NCI-H345 (cell line): ENCODE measurements around the gene AK1.
A peak's percentile ranks its signal among the peaks of the same experiment; 100 is the strongest.

Source experiments
- DNase-seq: peaks from one replicate; lab custom pipeline; 2025; lab: John Stamatoyannopoulos, UW

The AK1 gene

DNA sequence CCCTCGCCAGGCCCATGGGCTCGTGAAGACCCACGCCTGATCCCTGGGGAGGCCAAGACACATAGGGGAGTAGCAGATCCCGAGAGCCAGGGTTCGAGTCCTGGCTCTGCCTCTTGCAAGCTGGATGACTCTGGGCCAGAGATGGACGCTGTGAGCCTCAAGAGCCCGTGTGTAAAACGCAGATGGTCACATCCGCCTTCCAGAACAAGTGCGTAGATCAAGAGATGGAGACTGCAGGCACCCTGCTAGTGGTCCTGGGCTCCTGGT lies 31.1 kb upstream of the AK1 start:
- no peak for DNase-seq

DNA sequence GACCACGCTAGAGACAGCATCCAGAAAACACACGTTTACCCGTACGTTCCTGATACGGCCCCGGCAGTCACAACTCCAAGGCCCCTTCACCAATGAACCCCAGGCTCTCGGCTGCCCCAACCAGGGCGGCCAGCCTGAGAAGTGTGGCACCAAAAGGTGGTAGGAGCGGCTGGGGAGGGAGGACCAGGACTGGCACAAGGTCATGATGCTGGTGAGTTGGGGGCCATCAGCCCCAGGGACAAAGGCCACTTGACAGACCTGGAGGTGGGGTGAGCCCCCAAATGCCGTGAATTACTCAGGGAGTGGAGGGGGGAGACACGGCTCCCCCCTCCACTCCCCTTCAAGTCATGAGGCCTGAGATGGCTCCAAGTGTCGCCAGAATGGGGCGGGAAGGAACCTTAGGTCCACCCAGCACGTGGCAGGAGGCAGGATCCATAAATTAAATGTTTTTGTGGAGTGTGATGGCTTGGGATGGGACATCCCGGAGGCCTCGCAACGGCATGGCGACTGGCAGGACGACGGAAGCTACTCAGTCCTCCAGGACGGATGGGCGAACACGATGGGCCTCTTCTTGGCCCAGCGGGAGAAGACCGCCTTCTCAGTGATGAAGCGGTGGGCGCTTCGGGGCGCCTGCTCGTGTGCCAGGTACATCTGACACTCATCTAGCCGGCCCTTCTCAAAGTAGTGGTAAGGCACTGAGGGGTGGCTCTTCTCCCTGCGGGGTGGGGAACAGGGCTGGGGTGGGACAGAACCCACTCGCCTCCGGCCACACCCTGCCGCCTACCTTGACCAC lies 30.6 kb upstream of the AK1 start:
- DNase-seq, result no peak

DNA sequence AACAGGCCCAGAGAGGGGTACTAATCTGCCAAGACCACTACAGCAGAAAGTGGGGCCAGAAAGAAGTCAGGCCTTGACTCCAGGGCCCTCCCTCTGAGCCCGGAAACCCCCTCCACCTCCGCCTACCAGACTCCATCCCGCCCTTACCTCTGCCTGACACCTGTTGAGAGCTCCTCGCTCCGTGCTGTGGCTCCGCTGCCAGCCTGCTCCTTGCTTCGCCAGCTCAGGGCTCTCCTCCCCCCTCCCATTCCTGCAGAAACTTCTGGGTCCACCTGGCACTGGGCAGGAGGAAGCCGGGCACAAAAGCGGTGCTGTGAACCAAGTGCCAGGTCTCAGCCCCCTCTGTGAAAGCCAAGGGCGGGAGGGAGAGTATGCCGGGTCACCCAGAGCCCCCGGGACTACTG lies 28.3 kb upstream of the AK1 start:
- DNase-seq, result no peak

DNA sequence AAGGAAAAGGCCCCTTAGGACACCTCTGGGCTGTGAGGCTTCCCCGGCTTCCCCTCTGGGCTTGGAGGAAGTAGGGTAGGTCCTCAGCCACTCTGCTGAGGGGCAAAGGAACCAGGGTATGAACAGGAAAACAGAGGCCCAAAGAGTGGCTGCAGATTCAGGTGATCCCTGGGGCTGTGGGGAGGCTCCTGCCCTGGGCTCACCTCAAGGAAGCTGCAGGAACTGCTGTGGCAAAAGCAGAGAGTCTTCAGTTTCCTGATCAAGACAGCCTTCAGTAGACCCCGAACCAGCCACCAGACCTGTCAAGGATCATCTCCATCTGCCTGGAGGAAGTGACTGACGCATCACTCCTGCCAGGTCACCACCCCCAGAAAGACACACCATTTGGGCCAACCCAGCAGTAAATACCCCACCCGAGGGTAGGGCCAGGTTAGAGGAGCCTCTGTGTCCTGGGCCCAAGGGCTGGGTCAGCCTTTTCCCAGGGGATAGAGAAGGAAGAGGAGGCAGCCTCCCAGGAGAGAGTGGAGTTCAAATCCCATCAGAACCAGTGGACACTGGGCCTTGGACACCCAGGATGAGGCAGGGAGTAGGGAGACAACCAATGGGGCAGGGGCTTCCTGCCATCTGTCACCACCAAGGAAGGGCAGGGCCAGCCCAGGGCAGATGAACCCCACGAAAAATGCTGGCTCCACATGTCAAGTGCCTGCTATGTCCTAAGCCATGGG lies 27.7 kb upstream of the AK1 start:
- no peak for DNase-seq

DNA sequence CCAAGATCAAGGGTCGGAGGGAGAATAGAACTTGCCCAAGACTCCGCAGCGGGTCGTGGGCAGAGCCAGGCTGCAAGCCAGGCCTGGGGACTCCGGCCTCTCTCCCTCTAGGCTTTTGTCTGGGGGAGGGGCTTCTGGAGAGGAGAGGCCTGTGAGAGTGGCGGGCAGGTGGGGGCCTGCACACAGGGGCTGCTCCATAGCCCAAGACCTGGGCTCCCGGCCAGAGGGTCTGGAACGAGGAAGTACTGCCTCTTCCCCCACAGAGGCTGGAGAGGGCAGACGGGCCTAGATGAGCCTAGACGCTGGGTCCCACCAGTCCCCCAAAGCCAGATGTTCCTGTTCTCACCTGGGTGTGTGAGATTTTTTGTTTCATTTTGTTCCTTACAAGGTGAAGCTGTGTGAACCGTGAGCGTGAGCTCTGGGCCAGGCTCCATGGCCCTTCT lies 27.1 kb upstream of the AK1 start:
- DNase-seq, result no peak

DNA sequence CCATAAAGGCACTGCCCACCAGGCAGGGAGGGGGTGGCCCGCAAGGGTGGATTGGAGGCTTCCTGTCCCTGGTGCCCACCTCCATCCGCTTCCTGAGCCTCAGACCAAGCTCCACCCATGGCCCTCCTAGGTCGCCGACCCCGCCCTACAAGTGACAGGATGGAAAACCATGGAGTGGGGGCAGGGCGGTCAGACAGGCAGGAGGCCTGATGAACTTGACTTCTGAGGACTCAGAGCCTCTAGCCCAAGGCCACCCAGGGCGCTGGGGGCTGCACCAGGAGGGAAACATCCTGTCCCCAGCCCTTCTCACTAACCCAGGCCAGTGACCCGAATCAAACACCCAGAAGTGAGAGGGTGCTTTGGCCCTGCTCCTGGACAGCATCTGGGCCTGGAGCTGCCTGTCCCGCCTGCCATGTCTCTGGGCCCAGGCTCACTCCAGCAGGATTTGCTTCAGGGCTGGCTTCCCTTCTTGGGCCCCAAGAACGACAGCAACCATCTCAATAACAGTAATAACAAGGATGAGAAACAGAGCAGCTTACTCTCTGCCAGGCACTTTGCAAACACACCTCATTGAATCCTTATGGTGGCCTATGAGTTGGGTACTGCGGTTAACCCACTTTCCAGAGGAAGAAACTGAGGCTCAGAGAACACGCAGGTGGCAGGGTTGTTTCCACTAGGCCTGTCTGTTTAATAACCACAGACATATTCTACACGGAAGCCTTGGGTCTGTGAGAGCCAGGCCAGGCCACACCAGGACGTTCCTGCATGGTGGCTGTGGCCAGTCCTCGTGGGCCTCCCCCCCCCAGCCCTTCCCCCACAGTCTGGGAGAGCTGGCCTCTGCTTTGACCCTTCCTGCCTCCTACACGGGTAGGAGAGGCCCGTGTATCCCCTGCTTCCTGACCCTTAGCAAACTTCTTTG lies 26.3 kb upstream of the AK1 start:
- DNase-seq, result no peak

DNA sequence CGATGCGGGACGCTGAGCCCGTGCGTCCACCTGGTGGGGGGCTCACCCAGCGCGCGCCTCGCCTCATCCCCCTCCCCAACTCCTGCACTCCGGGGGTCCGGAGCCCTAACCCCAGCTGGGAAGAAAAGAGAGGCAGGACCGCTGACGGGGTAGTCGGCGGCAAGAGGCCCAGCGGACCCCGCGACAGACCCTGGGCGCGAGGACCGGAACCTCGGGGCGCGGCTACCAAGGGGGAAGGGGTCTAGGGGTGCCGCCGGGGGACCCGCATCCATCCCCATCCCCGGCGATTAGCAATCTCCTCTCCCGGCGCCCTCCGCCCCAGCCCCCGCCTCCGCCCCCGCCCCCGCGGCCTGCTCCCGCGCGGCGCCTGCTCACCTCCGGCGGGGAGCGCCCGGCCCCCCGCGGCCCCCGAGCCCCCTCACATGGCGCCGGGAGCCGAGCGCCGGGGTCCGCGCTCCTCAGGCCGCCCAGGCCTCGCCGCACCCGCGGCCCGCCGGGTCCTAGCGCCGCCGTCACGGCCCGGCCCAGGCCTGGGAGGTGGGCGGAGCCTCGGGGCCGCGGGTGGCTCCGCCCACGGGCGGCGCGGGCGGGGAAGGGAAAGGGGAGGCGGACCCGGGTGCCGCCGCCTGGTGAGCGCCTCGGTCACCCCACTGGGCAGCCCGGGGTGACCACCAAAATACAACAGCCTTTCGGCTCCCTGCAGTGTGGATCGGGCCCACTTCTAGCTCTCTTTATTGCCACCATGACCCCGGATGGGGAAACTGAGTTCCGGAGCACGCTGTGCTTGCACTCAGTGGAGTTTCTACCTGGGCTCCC lies 21.9 kb upstream of the AK1 start, which contains the start of gene ST6GALNAC6:
ST6GALNAC6 (minus strand) TSS at position 476 of the 816 bp plus-strand sequence. CDS start 1,622 bp downstream, outside the sequence.
- DNase-seq, result peak; percentile 77

DNA sequence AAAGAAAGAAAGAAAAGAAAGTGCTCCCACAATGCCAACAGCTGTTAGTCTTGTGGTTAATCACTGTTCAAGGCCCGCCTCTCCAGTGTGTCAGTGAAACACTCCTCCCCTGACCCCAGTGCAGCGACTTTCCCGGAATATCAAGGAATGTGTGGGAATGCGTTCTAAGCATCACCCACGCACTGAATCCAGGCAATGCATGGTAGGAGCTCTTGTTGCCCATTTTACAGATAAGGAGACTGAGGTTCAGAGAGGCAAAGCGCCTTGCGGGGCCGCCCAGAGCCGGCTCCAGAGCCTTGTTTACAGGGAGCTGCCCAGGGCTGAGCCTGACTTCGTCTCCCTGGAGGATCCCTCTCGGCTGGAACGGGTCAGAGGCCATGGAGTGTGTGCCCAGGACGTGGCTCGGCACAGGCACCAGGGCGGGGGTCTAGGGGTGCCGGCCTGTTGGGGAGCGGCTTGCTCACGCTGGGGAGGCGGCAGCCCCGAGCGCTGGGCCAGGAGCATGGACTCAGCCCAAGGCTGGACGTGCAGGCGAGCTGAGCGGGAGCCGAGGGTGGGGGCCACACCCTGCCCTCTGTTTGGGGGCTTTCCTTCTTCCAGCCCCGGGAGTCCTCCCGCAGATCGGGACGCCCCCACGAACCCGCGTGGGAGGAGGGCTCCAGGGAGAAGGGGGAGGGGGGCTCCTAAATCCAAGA lies 21.1 kb upstream of the AK1 start:
- no peak for DNase-seq

DNA sequence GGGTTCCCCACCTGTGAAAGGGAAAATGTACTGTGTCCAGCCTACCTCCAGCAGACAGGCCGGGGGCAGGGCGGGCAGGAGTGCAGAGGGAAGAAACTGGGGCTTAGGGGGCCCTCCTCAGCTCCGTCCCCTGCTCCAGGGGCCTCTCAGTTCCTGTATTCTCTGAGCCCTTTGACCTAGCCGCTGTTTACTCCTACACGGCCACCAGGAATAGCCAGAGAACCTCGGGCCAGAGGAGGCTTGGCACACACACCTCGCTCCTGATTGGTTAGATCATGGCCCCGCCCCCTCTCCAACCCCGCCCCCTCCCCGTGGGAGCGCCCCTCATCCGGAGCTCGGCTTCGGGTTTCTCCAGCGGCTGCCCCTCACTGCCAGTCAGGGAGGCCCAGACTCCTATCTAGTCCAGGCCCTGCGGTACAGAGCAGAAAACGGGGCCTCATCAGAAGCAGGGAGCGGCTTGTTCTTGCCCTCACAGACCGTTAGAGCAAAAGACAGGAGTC lies 19.8 kb upstream of the AK1 start:
- DNase-seq, result no peak

DNA sequence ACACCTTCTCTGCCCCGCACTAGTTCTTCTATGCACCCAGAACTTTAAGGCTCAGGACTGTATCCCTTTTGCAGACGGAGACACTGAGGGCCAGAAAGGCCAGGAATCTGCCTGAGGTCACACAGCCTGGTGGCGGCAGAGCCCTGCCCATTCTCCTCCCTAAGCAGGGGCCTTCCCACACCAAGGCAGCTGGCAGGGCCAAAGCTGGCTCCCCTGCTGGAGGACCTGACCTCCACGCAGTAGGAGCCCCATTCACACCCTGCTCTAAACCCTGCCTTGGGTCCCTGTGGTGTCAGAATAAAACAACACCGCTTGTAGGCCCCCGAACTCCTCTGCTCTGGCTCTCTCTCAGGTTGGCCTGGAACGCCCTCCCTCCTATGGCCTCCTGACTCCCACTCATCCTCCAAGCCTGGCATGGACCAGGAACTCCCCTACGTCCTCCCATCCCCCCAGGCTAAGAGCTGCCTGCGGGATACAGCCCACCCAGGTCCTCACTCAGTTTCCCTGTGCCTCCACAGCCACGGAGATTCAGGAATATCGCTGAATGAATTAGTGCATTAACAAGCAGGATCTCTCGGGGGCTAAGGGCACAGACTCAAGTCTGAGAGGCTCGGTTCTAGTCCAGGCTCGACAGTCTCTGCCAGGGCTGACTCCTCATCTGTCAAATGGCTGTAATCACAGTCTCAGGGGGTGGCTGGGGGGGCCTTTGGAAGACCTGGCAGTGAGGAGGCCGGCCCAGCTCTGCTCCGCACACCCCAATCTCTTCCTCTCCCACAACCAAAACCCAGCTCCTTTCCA lies 19.1 kb upstream of the AK1 start:
- DNase-seq, result no peak

DNA sequence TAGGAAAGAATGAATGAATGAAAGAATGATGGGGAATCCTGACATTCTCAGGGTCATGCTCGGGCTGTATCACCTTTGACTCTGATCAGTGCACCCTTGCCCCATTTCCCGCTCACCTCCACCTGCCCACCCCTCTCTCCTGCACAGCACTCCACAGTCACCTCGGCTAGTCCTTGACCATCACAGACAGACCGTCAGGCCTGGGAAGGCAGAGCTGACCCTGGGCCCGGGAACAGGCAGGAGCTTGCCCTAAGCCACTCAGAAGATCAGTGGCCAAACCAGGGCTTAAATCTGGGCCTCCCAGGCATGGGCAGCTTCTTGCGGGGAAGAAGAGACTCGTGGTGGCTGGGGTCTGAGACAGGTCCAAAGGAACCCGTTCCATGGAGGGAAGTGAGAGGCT lies 18.3 kb upstream of the AK1 start:
- no peak for DNase-seq

DNA sequence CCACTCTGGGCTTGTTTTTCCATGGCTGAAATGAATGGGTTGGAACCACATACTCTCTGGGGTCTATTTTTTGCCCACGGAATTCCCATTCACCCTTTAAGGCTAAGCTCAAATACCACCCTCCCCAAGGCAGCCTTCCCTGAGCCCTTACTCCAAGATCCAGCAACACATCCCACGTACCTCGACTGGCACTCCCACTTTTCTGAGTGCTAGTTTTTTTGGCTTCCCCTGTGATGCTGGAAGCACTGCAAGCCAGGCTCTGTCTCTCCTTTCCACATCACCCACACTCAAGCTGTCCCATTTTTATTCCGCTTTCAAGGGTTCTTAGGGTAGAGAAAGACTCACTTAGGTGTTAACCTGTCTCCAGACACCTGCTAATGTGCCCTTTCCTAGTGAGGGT lies 15.9 kb upstream of the AK1 start:
- no peak for DNase-seq

DNA sequence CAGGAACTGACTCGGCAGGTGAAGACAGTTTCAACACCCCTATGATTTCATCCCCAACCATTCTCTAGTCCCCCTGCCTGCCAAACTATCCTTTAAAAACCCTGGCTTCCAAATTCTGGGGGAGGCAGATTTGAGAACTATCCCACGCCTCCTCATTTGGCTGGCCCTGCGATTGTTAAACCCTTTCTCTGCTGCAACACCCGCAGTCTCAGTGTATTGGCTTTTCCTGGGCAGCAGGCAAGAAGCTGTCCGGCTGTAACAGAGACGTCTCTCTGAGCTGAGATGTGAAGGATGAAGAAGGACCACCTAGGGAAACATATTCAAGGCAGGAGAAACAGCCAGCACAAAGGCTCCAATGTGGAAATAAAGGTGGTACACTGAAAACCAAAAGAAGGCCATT lies 15.4 kb upstream of the AK1 start:
- DNase-seq, result no peak

DNA sequence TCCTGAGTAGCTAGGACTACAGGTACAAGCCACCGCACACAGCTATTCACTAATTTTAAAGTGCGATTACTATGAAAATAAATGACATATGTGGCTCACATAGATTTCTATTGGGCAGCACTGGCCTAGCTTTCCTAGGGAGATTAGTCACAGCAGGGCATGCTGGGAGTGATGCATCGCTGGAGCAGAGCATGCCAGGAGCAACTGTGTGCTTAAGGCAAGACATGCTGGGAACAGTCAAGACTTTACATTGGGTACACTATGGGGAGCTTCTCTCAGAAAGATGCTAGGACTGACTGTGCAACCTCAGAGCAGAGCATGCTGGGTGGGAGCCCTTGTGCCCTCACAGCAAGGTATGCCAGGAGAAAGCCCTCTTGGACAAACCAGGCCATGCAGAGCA lies 12.6 kb upstream of the AK1 start:
- DNase-seq, result no peak

DNA sequence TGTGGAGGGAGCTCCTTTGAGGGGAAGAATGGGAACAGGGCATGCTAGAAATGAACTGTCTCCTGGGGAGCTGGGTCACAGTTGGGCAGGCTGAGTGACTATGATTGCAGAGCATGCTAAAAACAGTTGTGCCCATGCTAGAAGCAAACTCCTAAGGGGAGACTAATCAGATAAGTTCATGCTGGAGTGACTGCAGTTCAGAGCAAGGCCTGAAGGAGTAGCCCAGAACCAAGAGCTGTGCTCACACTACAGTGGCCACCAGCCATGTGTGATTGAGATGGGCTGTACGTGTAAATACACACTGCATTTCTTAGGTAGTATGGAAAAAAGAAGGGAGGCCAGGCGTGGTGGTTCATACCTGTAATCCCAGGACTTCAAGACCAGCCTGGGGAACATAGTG lies 10.3 kb upstream of the AK1 start:
- no peak for DNase-seq

DNA sequence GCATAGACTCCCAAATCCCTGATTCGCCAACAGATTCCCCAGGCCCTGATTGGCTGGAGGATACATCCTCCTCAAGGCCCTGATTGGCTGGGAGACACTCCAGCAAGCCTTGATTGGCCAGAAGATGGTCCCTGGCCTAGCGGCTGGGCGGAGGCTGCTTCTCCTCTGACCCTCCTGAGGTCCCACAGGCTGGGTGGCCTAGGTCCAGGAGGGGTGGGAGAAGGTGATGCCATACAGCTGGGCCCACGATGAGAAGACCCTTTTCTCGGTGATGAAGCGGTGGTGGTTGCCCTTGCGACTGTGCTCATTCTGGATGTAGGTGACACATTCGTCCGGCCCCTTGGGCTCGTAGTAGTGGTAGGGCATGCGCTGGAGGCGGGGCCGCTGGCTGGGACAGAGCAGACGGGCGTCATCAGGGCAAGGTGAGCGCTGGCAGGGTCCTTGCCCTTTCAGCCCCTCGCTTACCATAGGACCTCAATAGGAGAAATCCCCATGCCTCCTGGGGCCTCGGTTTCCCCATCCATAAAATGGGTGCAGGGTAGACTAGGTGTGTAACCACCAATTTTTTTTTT lies 9.0 kb upstream of the AK1 start:
- no peak for DNase-seq

DNA sequence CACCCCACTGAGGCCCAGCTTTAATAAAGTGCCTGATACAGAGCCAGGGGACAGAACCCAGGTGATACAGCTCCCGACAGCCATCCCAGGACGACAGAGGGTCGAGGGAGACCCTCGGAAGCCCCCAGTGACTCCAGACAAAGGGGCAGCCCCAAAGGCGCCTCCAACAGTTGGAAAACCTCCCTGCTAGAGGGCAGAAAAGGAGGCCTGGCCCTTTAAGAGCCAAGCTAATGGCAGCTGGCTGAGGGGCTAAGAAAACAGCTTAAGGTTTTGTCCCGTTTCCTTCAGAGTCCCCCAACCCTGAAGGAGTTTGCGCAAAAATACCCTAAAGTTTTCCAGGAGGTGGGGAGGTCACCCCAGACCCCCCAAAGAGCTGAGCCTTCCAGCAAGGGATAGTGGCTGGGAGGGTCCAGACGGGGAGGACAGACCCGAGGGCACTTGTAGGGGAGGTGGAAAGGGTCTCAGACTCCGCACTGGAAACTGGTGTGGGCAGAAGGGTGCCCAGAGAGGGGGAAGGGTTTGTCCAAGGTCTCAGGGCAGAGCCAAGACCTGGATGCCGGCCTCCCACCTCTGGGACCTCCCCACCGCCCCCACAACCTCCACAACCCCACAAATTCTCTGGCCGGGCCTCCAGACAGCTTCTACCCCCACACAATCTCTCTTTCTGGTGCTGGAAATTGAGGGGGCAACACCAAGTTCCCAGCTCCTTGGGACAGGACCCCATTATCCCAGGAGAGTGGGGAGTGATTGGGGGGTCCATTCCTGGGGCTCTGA lies 8.2 kb upstream of the AK1 start:
- DNase-seq, result no peak

DNA sequence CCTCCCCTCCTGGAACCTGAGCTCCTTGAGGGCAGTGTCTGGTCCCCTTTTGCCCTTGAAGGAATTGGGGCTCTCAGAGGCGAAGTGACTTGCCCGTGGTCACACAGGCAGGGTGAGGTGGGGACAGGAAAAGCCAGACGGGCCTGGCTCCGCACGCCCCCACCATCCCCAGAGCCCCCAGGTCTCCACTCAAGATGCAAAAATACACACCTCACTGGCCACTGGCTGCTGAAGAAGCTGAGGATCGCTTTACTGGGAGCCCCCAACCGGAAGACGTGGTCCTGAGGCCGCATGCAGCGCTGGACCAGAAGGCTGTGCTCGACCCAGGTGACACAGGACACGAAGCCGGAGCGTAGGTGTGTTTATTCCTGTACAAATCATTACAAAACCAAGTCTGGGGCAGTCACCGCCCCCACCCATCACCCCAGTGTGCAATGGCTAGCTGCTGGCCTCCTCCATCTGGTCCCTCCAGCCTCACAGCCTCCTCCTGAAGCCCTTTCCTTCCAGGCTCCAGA lies 7.6 kb upstream of the AK1 start:
- no peak for DNase-seq

DNA sequence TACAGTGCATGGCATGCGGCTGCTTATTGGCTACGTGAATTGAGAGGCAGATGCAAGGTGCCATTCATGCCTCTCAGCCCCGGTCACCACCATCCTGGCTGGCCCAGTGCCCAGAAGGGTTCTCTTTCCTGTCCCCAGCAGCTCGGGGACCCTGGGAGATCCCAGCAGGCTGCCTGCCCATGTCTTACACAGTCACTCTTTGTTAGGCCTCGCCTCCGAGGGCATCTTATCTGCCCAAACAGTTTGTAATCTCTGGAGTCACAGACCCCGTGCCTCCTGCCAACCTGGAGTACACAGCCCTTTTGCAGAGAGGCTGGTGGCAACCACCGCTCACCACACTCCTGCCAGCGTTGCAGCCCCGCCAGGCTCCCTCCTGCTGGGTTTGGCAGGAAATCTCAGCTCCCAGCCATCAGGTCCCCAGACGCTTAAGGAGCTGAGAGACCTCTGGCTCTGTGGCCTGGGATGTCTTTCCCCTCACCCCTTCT lies 7.0 kb upstream of the AK1 start:
- peak; percentile 80 for DNase-seq
